ES-I3 (cell line): Measurements from ENCODE around the gene PCDHGA6.
"Not testable (repeated sequence)": the region's sequence is repeated elsewhere in the genome, so short reads cannot be mapped to it uniquely, and the experiment has no call there.

Experiments used
- H3K36me3 ChIP-seq: 2 replicates; pipeline ENCODE4 v1.6.1; 2013; ENCODE audit warnings: mild to moderate bottlenecking, low read length, control low read depth, moderate library complexity; ENCODE audit not compliant: insufficient read depth
- H3K4me1 ChIP-seq: 2 replicates; pipeline ENCODE4 v1.6.1; 2013; ENCODE audit warnings: mild to moderate bottlenecking, control low read depth, low read length; ENCODE audit not compliant: insufficient read depth
- H3K9ac ChIP-seq: 2 replicates; pipeline ENCODE4 v1.6.1; 2013; ENCODE audit warnings: low read depth, mild to moderate bottlenecking, low read length, moderate library complexity
- H3K9me3 ChIP-seq: 2 replicates; pipeline ENCODE4 v1.6.1; 2013; ENCODE audit warnings: mild to moderate bottlenecking, low read length, moderate library complexity; ENCODE audit not compliant: control insufficient read depth, insufficient read depth

PCDHGA6 gene

DNA sequence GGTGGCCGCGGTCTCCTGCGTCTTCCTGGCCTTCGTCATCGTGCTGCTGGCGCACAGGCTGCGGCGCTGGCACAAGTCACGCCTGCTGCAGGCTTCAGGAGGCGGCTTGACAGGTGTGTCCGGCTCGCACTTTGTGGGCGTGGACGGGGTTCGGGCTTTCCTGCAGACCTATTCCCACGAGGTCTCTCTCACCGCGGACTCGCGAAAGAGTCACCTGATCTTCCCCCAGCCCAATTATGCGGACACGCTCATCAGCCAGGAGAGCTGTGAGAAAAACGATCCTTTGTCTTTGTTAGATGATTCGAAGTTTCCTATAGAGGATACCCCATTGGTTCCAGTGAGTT lies 41.6 kb downstream of the PCDHGA6 start:
- not testable (repeated sequence) for H3K9me3 ChIP-seq, H3K4me1 ChIP-seq, H3K9ac ChIP-seq, H3K36me3 ChIP-seq

DNA sequence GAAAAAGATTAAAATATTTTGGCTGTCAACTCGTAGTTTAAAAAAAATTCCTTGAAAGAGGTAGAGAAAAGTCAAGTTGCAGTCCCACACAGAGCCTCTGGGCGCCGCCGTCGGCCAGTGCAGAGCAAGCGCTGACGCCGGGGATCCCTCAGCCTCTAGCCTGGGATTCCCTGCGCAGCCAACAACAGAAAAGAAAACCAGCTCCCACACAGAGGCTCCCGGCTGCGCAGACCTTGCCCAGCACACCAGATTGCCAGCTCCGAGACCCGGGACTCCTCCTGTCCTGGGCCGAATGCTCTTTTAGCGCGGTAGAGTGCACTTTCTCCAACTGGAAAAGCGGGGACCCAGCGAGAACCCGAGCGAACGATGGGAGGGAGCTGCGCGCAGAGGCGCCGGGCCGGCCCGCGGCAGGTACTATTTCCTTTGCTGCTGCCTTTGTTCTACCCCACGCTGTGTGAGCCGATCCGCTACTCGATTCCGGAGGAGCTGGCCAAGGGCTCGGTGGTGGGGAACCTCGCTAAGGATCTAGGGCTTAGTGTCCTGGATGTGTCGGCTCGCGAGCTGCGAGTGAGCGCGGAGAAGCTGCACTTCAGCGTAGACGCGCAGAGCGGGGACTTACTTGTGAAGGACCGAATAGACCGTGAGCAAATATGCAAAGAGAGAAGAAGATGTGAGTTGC lies 43.9 kb downstream of the PCDHGA6 start, which contains the start of gene PCDHGB7:
PCDHGB7 (plus strand) TSS at position 184 of the 679 bp plus-strand sequence; CDS start at position 367, 183 bp downstream.
- not testable (repeated sequence) for H3K4me1 ChIP-seq, H3K36me3 ChIP-seq
- Histone ChIP-seq H3K9me3 (peaks cover 13% of the 10 kb centered on the region; the same call in 1 of the 2 replicates), H3K9ac (peak within 1 kb of the TSS; percentile 70; the same call in 1 of the 2 replicates)

GRCh38 chr5:141419074-141419880 lies 45.6 kb downstream of the PCDHGA6 start:
- Histone ChIP-seq H3K9me3 (peaks cover 13% of the 10 kb centered on the region; the same call in 1 of the 2 replicates), H3K36me3 (no peaks in the 10 kb centered on the region), H3K4me1 (no peaks in the 10 kb centered on the region), H3K9ac (no peak overlapping the region)

DNA sequence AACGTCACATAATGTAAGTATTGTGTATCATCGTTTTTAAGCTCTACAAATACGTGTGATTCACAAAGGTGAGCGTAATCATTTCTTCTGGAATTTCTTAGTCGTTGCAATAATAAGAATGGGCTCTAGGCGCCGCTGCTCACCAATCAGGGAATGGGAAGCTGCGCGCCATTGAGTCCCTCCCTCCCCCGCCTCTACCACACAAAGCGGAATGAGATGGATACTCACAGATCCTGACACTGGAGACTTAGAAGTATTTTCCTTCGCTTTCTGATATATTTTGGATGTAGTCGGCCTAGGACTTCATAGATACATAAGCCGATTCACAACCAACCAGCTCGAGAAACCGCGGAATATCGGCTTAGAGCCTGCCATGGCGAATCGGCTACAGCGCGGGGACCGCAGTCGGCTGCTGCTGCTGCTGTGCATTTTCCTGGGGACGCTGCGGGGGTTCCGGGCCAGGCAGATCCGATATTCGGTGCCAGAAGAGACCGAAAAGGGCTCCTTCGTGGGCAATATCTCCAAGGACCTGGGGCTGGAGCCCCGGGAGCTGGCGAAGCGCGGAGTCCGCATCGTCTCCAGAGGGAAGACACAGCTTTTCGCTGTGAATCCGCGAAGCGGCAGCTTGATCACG lies 47.3 kb downstream of the PCDHGA6 start, which contains the start of gene PCDHGA11:
PCDHGA11 (plus strand) TSS at position 197 of the 634 bp plus-strand sequence; CDS start at position 374, 177 bp downstream.
- Histone ChIP-seq H3K9ac (peak within 1 kb of the TSS; percentile 48), H3K4me1 (no peaks in the 10 kb centered on the region), H3K36me3 (no peaks in the 10 kb centered on the region), H3K9me3 (peaks cover 13% of the 10 kb centered on the region; the same call in 1 of the 2 replicates)

DNA sequence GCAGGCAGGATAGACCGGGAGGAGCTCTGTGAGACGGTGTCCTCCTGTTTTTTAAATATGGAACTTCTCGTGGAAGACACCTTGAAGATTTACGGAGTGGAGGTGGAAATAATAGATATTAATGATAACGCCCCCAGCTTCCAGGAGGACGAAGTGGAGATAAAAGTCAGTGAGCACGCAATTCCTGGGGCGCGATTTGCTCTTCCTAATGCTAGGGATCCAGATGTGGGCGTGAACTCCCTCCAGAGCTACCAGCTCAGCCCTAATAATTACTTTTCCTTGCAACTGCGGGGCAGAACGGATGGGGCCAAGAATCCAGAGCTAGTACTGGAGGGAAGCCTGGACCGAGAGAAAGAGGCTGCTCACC lies 47.8 kb downstream of the PCDHGA6 start:
- H3K9ac ChIP-seq, result peak overlapping the region; percentile 48; the same call in 1 of the 2 replicates
- H3K36me3 ChIP-seq, result no peaks in the 10 kb centered on the region
- peaks cover 13% of the 10 kb centered on the region; the same call in 1 of the 2 replicates for H3K9me3 ChIP-seq
- no peaks in the 10 kb centered on the region for H3K4me1 ChIP-seq

DNA sequence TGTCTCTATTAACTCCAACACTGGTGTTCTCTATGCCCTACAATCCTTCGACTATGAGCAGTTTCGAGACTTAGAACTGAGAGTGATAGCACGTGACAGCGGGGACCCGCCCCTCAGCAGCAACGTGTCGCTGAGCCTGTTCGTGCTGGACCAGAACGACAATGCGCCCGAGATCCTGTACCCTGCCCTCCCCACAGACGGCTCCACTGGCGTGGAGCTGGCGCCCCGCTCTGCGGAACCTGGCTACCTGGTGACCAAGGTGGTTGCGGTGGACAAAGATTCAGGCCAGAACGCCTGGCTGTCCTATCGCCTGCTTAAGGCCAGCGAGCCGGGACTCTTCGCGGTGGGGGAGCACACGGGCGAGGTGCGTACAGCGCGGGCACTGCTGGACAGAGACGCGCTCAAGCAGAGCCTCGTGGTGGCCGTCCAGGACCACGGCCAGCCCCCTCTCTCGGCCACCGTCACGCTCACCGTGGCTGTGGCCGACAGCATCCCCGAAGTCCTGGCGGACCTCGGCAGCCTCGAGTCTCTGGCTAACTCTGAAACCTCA lies 49.1 kb downstream of the PCDHGA6 start:
- H3K9me3 ChIP-seq, result peaks cover 13% of the 10 kb centered on the region; the same call in 1 of the 2 replicates
- H3K9ac ChIP-seq, result no peak overlapping the region
- H3K4me1 ChIP-seq, result no peaks in the 10 kb centered on the region
- no peaks in the 10 kb centered on the region for H3K36me3 ChIP-seq

- Histone ChIP-seq H3K9ac (no peak overlapping the region), H3K9me3 (no peaks in the 10 kb centered on the region; the same call in none of the 2 replicates), H3K4me1 (no peaks in the 10 kb centered on the region), H3K36me3 (no peaks in the 10 kb centered on the region; the same call in 1 of the 2 replicates)
Measured at GRCh38 chr5:141427783-141428426, 54.2 kb downstream of the PCDHGA6 start.
